ENCODE data around the gene GCDH.

DNA sequence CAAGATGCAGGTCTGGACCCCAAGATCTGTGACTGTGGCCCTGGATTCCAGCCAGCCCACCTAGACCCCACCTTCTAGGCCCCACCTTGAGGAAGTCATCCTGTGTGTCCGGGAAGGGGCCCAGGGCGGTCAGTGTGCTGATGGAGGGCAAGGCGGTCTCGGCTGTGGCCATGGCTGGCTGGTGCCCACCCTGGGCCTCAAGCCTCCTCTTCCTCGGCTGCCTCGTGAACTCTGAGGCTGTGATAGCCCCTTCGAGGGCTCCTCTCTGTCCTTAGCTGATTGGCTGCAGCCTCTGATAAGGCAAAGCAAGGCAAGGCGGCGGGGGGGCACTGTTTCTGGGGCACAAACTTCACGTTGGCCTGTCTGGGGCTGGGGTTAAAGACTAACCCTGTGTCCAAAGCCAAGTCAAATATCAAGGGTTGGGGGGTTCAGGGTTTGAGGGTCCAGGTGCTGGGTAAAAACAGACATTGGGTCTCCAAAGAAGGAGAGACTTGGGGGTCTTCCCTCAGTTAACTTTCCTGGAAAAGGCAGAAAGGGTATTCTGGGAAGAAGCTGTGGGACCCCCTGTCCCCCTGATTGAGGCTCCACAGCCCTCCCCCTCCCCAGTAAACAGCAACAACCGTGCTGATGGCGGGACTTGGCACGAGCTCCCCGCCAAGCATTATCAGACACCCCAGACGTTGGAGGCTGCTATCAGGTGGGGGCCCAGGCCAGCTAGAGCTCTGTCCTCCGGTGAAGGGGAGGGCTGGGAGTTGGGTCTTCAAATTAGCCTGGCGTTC, 3.8 kb upstream of the GCDH start, which contains the start of gene KLF1:
- TF ChIP-seq POLR2AphosphoS5 (IDR thresholded peaks at IDR 0.05) (no peak), POLR2A (IDR thresholded peaks at IDR 0.05) (no peak)
- TF ChIP-seq, protein P1, sequence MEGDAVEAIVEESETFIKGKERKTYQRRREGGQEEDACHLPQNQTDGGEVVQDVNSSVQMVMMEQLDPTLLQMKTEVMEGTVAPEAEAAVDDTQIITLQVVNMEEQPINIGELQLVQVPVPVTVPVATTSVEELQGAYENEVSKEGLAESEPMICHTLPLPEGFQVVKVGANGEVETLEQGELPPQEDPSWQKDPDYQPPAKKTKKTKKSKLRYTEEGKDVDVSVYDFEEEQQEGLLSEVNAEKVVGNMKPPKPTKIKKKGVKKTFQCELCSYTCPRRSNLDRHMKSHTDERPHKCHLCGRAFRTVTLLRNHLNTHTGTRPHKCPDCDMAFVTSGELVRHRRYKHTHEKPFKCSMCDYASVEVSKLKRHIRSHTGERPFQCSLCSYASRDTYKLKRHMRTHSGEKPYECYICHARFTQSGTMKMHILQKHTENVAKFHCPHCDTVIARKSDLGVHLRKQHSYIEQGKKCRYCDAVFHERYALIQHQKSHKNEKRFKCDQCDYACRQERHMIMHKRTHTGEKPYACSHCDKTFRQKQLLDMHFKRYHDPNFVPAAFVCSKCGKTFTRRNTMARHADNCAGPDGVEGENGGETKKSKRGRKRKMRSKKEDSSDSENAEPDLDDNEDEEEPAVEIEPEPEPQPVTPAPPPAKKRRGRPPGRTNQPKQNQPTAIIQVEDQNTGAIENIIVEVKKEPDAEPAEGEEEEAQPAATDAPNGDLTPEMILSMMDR (IDR thresholded peaks at IDR 0.05), result no peak

All from stomach (tissue), 4 donors.